ENCODE measurements around the gene ASIC5.
"Not testable (repeated sequence)": the region's sequence is repeated elsewhere in the genome, so short reads cannot be mapped to it uniquely, and the experiment has no call there.

Gene ASIC5

GRCh38 chr4:155866177-155866576 is at the start of gene ASIC5:
Gene ASIC5, minus strand, starts transcription at chr4:155866277. Its CDS starts 51 bp downstream, at chr4:155866226.
- DNase-seq = no peak

GRCh38 chr4:155914782-155915181 is 48.7 kb upstream of the ASIC5 start:
- DNase-seq = peak; percentile 11

- DNase-seq = no peak
Measured at GRCh38 chr4:155911905-155912304, 45.8 kb upstream of the ASIC5 start.

GRCh38 chr4:155909615-155910226 is 43.6 kb upstream of the ASIC5 start:
- no peak for DNase-seq

- DNase-seq = no peak
Measured at GRCh38 chr4:155908187-155909139, 42.4 kb upstream of the ASIC5 start.

GRCh38 chr4:155907556-155907955 is 41.5 kb upstream of the ASIC5 start:
- DNase-seq = no peak

GRCh38 chr4:155906554-155907247 is 40.6 kb upstream of the ASIC5 start:
- DNase-seq = peak; percentile 79

GRCh38 chr4:155904331-155904730 is 38.3 kb upstream of the ASIC5 start:
- DNase-seq = no peak

GRCh38 chr4:155903453-155903852 is 37.4 kb upstream of the ASIC5 start, which contains the start of gene TDO2:
Gene TDO2, plus strand, starts transcription at chr4:155903696. Its CDS starts 63 bp downstream, at chr4:155903759.
- DNase-seq = no peak

GRCh38 chr4:155901013-155901412 is 34.9 kb upstream of the ASIC5 start:
- no peak for DNase-seq

GRCh38 chr4:155900381-155900780 is 34.3 kb upstream of the ASIC5 start:
- DNase-seq = no peak

- no peak for DNase-seq
Measured at GRCh38 chr4:155899891-155900290, 33.8 kb upstream of the ASIC5 start.

GRCh38 chr4:155898371-155898770 is 32.3 kb upstream of the ASIC5 start:
- DNase-seq = not testable (repeated sequence)

- no peak for DNase-seq
Measured at GRCh38 chr4:155891058-155891457, 25.0 kb upstream of the ASIC5 start.

- DNase-seq = no peak
Measured at GRCh38 chr4:155889946-155890345, 23.9 kb upstream of the ASIC5 start.

GRCh38 chr4:155889031-155889793 is 23.1 kb upstream of the ASIC5 start:
- DNase-seq = peak; percentile 3

- no peak for DNase-seq
Measured at GRCh38 chr4:155887847-155888570, 21.9 kb upstream of the ASIC5 start.

GRCh38 chr4:155887045-155887444 is 21.0 kb upstream of the ASIC5 start:
- DNase-seq = no peak

GRCh38 chr4:155885666-155886065 is 19.6 kb upstream of the ASIC5 start:
- DNase-seq = no peak

- DNase-seq = no peak
Measured at GRCh38 chr4:155883895-155884294, 17.8 kb upstream of the ASIC5 start.

- DNase-seq = no peak
Measured at GRCh38 chr4:155881555-155881954, 15.5 kb upstream of the ASIC5 start.

GRCh38 chr4:155879767-155880166 is 13.7 kb upstream of the ASIC5 start:
- DNase-seq = no peak
